ENCODE data around the gene ICE1.

Gene ICE1

GRCh38 chr5:5421961-5422818 lies at the start of gene ICE1:
Gene ICE1, plus strand, starts transcription at chr5:5422677. Its CDS starts 239 bp downstream, at chr5:5422916.
- ChIA-PET POLR2A (interaction anchor here (0.7 to 1.1 kb wide), 2 partner anchors 8 to 380 kb away, joined by 3 to 5 read pairs; no protein-coding TSS in a partner anchor), CTCF (interaction anchor here (1.0 to 5.8 kb wide), 10 partner anchors 14 to 559 kb away, joined by 3 to 26 read pairs (median 5); partner anchors contain the start of gene ADAMTS16)
- no peak for TF ChIP-seq CTCF (IDR thresholded peaks at IDR 0.05; ENCODE audit: control extremely low read depth, extremely low read depth, low read depth, missing control alignments)
- peak; percentile 91 for DNase-seq (ENCODE audit: extremely low spot score)

GRCh38 chr5:5372930-5373329 lies 49.5 kb upstream of the ICE1 start:
- POLR2A ChIA-PET, result no interaction called here
- no peak for DNase-seq (ENCODE audit: extremely low spot score)
- CTCF ChIA-PET, result no interaction called here
- no peak for TF ChIP-seq CTCF (IDR thresholded peaks at IDR 0.05; ENCODE audit: control extremely low read depth, extremely low read depth, low read depth, missing control alignments)

- CTCF ChIA-PET, result interaction anchor here (0.9 kb wide), 1 partner anchor 50 kb away, joined by 4 read pairs; no protein-coding TSS in a partner anchor
- TF ChIP-seq CTCF (IDR thresholded peaks at IDR 0.05; ENCODE audit: control extremely low read depth, extremely low read depth, low read depth, missing control alignments), result no peak
- DNase-seq (ENCODE audit: extremely low spot score), result no peak
- POLR2A ChIA-PET, result no interaction called here
Measured at GRCh38 chr5:5373351-5373989, 49.0 kb upstream of the ICE1 start.

- ChIA-PET CTCF (interaction anchor here (0.9 kb wide), 1 partner anchor 51 kb away, joined by 4 read pairs; no protein-coding TSS in a partner anchor), POLR2A (no interaction called here)
- DNase-seq (ENCODE audit: extremely low spot score), result no peak
- TF ChIP-seq CTCF (IDR thresholded peaks at IDR 0.05; ENCODE audit: control extremely low read depth, extremely low read depth, low read depth, missing control alignments), result no peak
Measured at GRCh38 chr5:5374009-5374715, 48.3 kb upstream of the ICE1 start.

- no peak for TF ChIP-seq CTCF (IDR thresholded peaks at IDR 0.05; ENCODE audit: control extremely low read depth, extremely low read depth, low read depth, missing control alignments)
- POLR2A ChIA-PET, result no interaction called here
- no peak for DNase-seq (ENCODE audit: extremely low spot score)
- CTCF ChIA-PET, result no interaction called here
Measured at GRCh38 chr5:5377780-5378179, 44.7 kb upstream of the ICE1 start.

- ChIA-PET CTCF (no interaction called here), POLR2A (no interaction called here)
- DNase-seq (ENCODE audit: extremely low spot score), result no peak
- no peak for TF ChIP-seq CTCF (IDR thresholded peaks at IDR 0.05; ENCODE audit: control extremely low read depth, extremely low read depth, low read depth, missing control alignments)
Measured at GRCh38 chr5:5378531-5378930, 43.9 kb upstream of the ICE1 start.
